Measurements from ENCODE around the gene ENPP3. TPM values are rescaled to one million over a fixed set of nuclear protein-coding genes. Genes with fewer than 3 reads are reported as not detected.

The ENPP3 gene
- total RNA-seq, 4 donors from 2014 or later = 0.66 to 5.3 (median 1.3) TPM

DNA sequence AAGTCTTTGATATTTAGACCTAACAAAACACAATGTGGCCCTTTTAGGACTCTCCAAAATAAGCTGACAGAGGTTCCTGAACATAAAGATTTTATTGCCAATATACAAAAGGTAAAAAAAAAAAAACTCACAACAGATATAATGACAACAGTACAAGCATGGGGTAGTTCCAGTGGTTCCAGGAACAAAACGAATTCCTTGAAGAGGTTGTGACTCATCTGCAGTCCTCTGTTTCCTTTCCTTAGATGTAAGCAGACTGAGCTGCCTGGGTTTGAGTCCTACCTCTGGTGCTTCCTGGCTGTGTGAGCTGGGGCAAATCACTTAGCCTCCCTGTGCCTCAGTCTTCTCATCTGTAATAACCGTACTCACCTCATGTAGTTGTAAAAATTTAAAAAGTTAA, 87.0 kb downstream of the ENPP3 start:
- Histone ChIP-seq H3K27ac (no peak overlapping the region), H3K27me3 (no peaks in the 10 kb centered on the region), H3K9me3 (peaks cover 0 to 10% (median 0%) of the 10 kb centered on the region in 4 donors), H3K4me3 (no peak overlapping the region), H3K36me3 (no peaks in the 10 kb centered on the region), H3K4me1 (peaks cover 0 to 10% (median 0%) of the 10 kb centered on the region in 4 donors)
- DNase-seq (ENCODE audit: low spot score in 2 of 2) = no peak
- no peak for TF ChIP-seq POLR2A (IDR thresholded peaks at IDR 0.05)
- TF ChIP-seq EP300 (IDR thresholded peaks at IDR 0.05) = no peak
- TF ChIP-seq, protein P1, sequence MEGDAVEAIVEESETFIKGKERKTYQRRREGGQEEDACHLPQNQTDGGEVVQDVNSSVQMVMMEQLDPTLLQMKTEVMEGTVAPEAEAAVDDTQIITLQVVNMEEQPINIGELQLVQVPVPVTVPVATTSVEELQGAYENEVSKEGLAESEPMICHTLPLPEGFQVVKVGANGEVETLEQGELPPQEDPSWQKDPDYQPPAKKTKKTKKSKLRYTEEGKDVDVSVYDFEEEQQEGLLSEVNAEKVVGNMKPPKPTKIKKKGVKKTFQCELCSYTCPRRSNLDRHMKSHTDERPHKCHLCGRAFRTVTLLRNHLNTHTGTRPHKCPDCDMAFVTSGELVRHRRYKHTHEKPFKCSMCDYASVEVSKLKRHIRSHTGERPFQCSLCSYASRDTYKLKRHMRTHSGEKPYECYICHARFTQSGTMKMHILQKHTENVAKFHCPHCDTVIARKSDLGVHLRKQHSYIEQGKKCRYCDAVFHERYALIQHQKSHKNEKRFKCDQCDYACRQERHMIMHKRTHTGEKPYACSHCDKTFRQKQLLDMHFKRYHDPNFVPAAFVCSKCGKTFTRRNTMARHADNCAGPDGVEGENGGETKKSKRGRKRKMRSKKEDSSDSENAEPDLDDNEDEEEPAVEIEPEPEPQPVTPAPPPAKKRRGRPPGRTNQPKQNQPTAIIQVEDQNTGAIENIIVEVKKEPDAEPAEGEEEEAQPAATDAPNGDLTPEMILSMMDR (IDR thresholded peaks at IDR 0.05) = no peak
- WGBS, 2 donors = 84 to 91% methylated on average over 2 of the region's 2 CpGs

DNA sequence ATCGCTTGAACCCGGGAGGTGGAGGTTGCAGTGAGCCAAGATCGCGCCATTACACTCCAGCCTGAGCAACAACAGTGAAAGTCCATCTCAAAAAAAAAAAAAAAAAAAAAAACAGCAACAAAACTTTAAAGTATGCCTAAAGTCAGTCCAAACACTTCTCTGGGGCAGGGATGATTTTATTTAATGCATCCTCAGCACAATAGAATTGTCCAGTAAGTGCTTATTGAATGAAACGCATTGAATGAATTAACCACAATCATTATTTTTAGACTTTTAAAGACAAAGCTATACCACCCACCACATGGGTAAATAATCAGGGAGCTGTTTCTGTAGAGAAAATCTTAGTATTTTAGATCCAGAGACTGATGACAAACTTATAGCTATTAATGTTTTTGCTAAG, 90.4 kb downstream of the ENPP3 start:
- DNase-seq (ENCODE audit: low spot score in 2 of 2) = no peak
- Histone ChIP-seq H3K27me3 (no peaks in the 10 kb centered on the region), H3K4me1 (peaks cover 0 to 14% (median 0%) of the 10 kb centered on the region in 4 donors), H3K4me3 (no peak overlapping the region), H3K36me3 (no peaks in the 10 kb centered on the region), H3K27ac (no peak overlapping the region), H3K9me3 (peaks cover 0 to 10% (median 0%) of the 10 kb centered on the region in 4 donors)
- 83 to 87% methylated on average over 5 of the region's 5 CpGs for WGBS, 2 donors
- TF ChIP-seq POLR2A (IDR thresholded peaks at IDR 0.05) = no peak

DNA sequence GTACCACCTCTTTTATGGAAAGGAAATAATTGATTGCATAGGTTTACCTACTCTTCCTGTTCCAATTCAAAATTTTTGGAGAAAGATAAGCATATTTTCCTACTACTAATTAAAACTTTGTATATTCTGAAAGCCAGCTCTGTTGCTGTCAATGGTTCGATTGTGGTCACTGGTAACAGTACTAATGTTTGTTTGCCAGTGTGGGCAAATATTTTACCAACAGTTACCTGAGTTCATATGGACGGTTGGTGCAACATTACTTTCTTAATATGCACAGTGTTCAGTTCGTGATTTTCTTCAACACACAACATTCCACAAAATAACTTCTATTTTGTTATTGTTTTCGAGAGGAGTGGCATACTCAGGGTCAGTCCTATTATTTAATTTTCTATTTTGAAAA, 90.8 kb downstream of the ENPP3 start:
- no peaks in the 10 kb centered on the region for H3K36me3 ChIP-seq
- no peak for DNase-seq (ENCODE audit: low spot score in 2 of 2)
- H3K4me1 ChIP-seq = peaks cover 0 to 14% (median 0%) of the 10 kb centered on the region in 4 donors
- H3K27ac ChIP-seq = no peak overlapping the region
- TF ChIP-seq POLR2A (IDR thresholded peaks at IDR 0.05) (no peak), EP300 (IDR thresholded peaks at IDR 0.05) (no peak)
- TF ChIP-seq, protein P1 (IDR thresholded peaks at IDR 0.05) = no peak
- H3K4me3 ChIP-seq = no peak overlapping the region
- WGBS, 2 donors = 41 to 46% methylated on average over 4 of the region's 4 CpGs
- H3K27me3 ChIP-seq = no peaks in the 10 kb centered on the region
- peaks cover 0 to 10% (median 0%) of the 10 kb centered on the region in 4 donors for H3K9me3 ChIP-seq

DNA sequence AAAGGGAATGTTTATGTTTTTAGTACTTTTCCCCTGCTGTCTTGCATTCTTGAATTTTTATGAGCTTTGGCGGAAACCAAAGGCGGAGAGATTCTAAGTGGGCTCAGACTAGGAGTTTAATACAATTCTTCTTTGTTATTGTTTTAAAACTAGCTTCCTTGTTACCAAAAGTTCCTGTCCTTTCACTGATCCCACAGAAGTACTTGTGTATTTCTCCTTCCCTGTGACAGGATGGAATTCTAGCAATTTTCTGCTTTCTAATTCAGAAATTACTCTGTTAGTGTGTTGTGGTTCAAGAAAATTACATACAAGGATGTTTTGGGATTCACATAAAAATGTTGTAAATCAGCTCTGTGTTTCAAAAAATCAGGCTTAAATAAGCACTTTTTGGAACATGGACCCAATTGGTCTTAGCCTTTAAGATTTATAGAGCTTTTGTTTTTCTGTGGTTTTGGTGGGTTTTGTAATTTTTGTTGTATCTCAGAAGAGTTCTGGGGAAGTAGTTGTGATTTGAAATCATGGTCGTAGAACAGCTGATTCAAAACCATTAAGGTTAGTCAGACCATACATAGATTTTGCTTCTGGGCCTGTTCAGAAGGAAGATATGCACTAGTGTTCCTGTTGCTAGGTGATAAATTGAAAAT, 91.3 kb downstream of the ENPP3 start:
- H3K4me1 ChIP-seq = peaks cover 0 to 14% (median 0%) of the 10 kb centered on the region in 4 donors
- peaks cover 0 to 10% (median 0%) of the 10 kb centered on the region in 4 donors for H3K9me3 ChIP-seq
- no peak overlapping the region for H3K27ac ChIP-seq
- TF ChIP-seq EP300 (IDR thresholded peaks at IDR 0.05) (no peak), POLR2A (IDR thresholded peaks at IDR 0.05) (no peak)
- TF ChIP-seq, protein P1 (IDR thresholded peaks at IDR 0.05) = no peak
- no peak overlapping the region for H3K4me3 ChIP-seq
- H3K36me3 ChIP-seq = no peaks in the 10 kb centered on the region
- no peak for DNase-seq (ENCODE audit: low spot score in 2 of 2)
- H3K27me3 ChIP-seq = no peaks in the 10 kb centered on the region
- 38 to 43% methylated on average over 3 of the region's 3 CpGs for WGBS, 2 donors

DNA sequence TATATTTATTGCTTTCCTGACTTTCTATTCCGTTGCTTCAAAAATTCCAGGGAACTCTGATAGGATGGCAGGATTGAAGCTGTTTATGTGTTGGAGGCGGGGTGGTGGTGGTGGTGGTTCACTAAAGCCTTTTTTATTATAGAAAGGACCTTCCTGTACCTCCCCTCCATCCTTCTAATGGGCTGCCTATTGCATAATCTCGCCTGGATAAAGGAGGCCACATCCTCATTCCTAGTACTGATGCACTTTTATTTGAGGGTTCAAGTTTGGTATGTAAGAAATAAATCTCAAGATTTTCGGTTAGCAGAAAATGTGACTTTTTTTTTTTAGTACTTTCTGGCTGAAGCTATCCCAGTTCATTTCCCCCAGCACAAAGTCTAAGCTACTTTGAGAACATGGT, 92.4 kb downstream of the ENPP3 start:
- 63 to 65% methylated on average over 4 of the region's 4 CpGs for WGBS, 2 donors
- H3K27me3 ChIP-seq = no peaks in the 10 kb centered on the region
- H3K9me3 ChIP-seq = peaks cover 0 to 10% (median 0%) of the 10 kb centered on the region in 4 donors
- H3K4me3 ChIP-seq = no peak overlapping the region
- peaks cover 0 to 14% (median 1%) of the 10 kb centered on the region in 4 donors for H3K4me1 ChIP-seq
- DNase-seq (ENCODE audit: low spot score in 2 of 2) = no peak
- no peak overlapping the region for H3K27ac ChIP-seq
- TF ChIP-seq EP300 (IDR thresholded peaks at IDR 0.05) (no peak), POLR2A (IDR thresholded peaks at IDR 0.05) (no peak)
- TF ChIP-seq, protein P1 (IDR thresholded peaks at IDR 0.05) = no peak
- no peaks in the 10 kb centered on the region for H3K36me3 ChIP-seq
